ENCODE measurements around the gene CNN3. TPM values are rescaled to one million over a fixed set of nuclear protein-coding genes. Genes with fewer than 3 reads are reported as not detected.

Gene CNN3
- total RNA-seq, 6 experiments from 2014 or later = 90.5 to 125 (median 99.3) TPM

GRCh38 chr1:94874423-94874822, 52.5 kb downstream of the CNN3 start:
- no peaks in the 10 kb centered on the region for H3K4me1 ChIP-seq
- no peak for DNase-seq
- no peak overlapping the region for H3K4me3 ChIP-seq
- H3K27me3 ChIP-seq = no peaks in the 10 kb centered on the region
- H3K9me3 ChIP-seq = no peaks in the 10 kb centered on the region
- no peaks in the 10 kb centered on the region for H3K36me3 ChIP-seq
- intact Hi-C loops (cut with DNase I) = no loop called here
- 84% methylated on average over 5 of the region's 6 CpGs for WGBS (ENCODE audit: insufficient coverage, low coverage, low lambda C conversion rate, missing lambda C conversion rate)
- H3K27ac ChIP-seq = no peak overlapping the region
- no peak for ATAC-seq
- TF ChIP-seq CTCF (IDR thresholded peaks at IDR 0.05) (no peak), POLR2A (IDR thresholded peaks at IDR 0.05) (no peak)

GRCh38 chr1:94873520-94874351, 53.2 kb downstream of the CNN3 start:
- no peak for ATAC-seq
- no peak for DNase-seq
- H3K27ac ChIP-seq = no peak overlapping the region
- no peaks in the 10 kb centered on the region for H3K4me1 ChIP-seq
- intact Hi-C loops (cut with DNase I) = no loop called here
- no peaks in the 10 kb centered on the region for H3K9me3 ChIP-seq
- H3K4me3 ChIP-seq = no peak overlapping the region
- H3K36me3 ChIP-seq = no peaks in the 10 kb centered on the region
- 88% methylated on average over 7 of the region's 7 CpGs for WGBS (ENCODE audit: insufficient coverage, low coverage, low lambda C conversion rate, missing lambda C conversion rate)
- no peak for TF ChIP-seq CTCF (IDR thresholded peaks at IDR 0.05)
- no peak for TF ChIP-seq POLR2A (IDR thresholded peaks at IDR 0.05)
- no peaks in the 10 kb centered on the region for H3K27me3 ChIP-seq

- intact Hi-C loops (cut with DNase I) = no loop called here
- no peaks in the 10 kb centered on the region for H3K4me1 ChIP-seq
- TF ChIP-seq POLR2A (IDR thresholded peaks at IDR 0.05) (no peak), CTCF (IDR thresholded peaks at IDR 0.05) (no peak)
- no peaks in the 10 kb centered on the region for H3K27me3 ChIP-seq
- no peaks in the 10 kb centered on the region for H3K36me3 ChIP-seq
- no peak overlapping the region for H3K4me3 ChIP-seq
- no peaks in the 10 kb centered on the region for H3K9me3 ChIP-seq
- H3K27ac ChIP-seq = no peak overlapping the region
- DNase-seq (no peak), ATAC-seq (no peak)
- WGBS (ENCODE audit: insufficient coverage, low coverage, low lambda C conversion rate, missing lambda C conversion rate) = 78% methylated on average over 4 of the region's 4 CpGs
Measured at GRCh38 chr1:94872771-94873495, 54.0 kb downstream of the CNN3 start.

GRCh38 chr1:94871031-94871430, 55.9 kb downstream of the CNN3 start:
- ATAC-seq (no peak), DNase-seq (no peak)
- Histone ChIP-seq H3K36me3 (no peaks in the 10 kb centered on the region), H3K27ac (no peak overlapping the region), H3K27me3 (no peaks in the 10 kb centered on the region), H3K4me3 (no peak overlapping the region), H3K9me3 (no peaks in the 10 kb centered on the region), H3K4me1 (no peaks in the 10 kb centered on the region)
- intact Hi-C loops (cut with DNase I) = no loop called here
- TF ChIP-seq CTCF (IDR thresholded peaks at IDR 0.05) (no peak), POLR2A (IDR thresholded peaks at IDR 0.05) (no peak)
- 83% methylated on average over 1 of the region's 2 CpGs for WGBS (ENCODE audit: insufficient coverage, low coverage, low lambda C conversion rate, missing lambda C conversion rate)

Data from right lobe of liver (tissue), 6 donors.